ENCODE data around the gene GUCD1.
A peak's percentile ranks its signal among the peaks of the same experiment; 100 is the strongest.

GUCD1 gene

DNA sequence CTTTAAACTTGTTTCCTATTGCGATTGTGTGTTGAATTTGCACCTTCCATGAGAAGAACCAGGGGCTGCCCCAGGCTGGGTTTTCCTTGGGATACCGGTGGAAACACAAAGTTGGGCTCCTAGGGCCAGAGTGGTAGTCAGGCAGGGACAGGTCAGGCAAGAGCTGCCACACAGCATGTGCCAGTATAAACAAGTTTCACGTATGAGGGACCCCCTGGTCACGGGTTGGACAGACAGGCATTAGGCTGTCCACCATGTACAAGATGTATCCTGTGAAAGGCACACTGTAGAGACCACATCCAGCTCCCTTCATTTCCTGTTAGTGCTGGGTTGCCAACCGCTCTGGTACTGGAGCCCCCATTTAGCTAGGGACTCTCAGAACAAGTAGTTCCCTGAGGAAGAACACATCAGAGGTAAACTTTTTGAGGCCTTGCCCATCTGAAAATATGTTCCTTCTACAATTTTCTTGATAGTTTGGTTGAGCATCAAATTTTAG lies 51.0 kb downstream of the GUCD1 start:
- DNase-seq (ENCODE audit: low read depth, low spot score) = no peak

DNA sequence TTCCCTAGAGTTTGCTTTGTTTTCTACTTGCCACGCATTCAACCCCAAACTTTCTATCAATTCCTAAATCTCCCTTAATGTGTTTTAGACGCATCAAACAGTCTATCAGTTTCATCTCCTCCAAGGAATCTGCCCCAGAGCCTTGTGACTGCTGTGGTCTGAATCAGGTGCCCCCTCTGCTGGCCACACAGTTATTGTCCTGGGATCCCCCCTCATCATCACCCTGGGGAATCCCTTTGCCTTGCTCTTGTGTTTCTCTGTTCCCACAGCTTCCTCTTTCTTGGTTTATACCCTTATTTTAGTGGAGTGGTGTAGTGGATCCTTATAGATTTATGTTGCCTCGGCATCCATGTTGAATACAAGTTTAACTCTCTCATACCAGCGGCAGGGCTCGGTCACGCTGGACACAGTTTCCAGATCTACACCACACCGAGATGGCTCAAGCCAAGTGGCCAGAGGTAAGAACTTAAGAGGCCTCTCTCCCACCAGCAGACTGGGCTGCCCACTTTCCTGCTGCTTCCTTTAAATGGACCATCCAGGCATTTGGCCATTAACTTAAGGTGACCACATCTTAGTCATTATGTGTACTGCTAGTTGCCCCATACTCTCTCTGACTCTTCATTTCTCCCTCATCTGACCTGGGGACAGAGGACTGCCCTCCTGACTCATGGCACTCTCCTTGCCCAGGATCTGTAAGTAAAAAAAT lies 51.6 kb downstream of the GUCD1 start:
- DNase-seq (ENCODE audit: low read depth, low spot score) = peak; percentile 29

DNA sequence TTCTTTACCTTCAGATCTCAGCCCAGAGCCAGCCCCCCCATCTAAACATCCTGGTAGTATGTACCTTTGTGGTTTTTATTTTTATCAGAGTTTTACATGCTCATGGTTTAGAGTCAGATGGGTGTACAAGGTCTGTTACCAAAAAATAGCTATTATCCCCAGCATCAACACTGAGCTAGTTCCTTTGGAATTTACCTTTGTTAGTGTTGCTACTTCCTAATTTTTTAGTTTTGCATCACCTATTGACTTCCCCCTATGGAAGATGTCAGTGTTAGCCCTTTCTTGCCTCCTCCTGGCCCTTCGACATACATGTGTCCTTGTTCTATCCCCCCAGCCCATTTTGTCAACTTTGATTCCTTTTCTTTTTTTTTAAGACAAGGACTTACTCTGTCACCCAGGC lies 52.4 kb downstream of the GUCD1 start:
- DNase-seq (ENCODE audit: low read depth, low spot score) = no peak

DNA sequence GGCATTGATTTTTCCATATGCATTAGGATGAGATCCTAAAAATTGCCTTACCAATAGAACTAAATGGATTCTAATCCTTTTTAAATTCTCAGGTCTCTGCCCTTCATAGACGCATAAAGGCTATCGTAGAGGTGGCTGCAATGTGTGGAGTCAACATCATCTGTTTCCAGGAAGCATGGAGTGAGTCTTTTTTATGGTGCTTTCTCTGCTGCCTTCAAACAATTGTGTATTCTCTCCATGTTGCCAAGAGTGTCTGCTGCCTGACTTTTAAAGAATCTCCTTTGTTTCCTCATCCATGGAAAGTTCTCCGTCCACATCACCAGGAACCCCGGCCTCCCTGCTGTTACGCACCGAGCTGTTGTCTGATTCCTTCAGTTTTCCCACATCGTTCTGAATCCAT lies 52.9 kb downstream of the GUCD1 start:
- DNase-seq (ENCODE audit: low read depth, low spot score) = no peak

- DNase-seq (ENCODE audit: low read depth, low spot score) = no peak
Measured at GRCh38 chr22:24501301-24502005, 53.5 kb downstream of the GUCD1 start.

DNA sequence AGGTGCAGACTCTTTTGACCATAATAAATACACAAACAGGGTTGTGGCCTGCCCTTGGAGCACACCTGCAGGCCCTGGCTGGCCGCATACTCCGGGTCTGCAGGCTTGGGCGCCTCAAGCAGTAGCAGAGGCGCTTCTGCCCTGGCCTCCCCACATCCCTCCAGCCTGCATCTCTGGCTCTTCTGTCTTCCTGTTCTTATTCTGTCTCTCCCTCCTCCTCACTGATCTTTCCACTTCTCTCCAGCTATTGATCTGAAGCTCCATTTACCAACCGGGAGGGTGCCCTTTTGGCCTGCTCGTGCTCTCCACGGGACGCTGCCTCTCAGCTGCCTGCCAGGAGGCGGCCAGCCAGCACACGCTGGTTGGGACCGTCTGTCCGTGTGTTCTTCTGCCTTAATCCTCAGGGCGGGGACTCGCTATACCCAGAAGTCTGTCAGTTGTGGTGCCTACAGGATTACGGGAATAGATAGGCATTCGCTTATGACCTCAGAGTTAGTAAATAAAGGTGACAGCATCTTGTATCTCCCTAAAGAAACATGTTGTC lies 54.6 kb downstream of the GUCD1 start:
- no peak for DNase-seq (ENCODE audit: low read depth, low spot score)

- no peak for DNase-seq (ENCODE audit: low read depth, low spot score)
Measured at GRCh38 chr22:24499706-24500276, 55.1 kb downstream of the GUCD1 start.

- no peak for DNase-seq (ENCODE audit: low read depth, low spot score)
Measured at GRCh38 chr22:24498824-24499223, 56.1 kb downstream of the GUCD1 start.

DNA sequence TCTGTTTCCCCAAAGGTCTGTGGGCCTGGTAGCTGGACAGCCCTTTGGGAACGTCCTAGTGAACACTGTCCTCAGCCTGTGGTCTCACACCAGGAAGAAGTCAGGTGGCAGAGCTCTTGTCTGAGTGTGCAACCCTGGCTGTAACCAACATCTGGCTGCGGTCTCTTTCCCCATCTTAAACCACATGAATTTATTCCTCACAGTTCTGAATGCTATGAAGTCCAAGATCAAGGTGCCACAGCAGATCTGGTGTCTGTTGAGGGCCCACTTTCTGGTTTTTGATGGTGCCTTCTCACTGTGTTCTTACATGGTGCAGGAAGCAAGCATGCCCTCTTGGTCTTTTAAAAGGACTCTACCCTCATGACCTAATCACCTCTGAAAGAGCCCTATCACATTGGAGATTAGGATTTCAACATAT lies 57.1 kb downstream of the GUCD1 start:
- no peak for DNase-seq (ENCODE audit: low read depth, low spot score)

- no peak for DNase-seq (ENCODE audit: low read depth, low spot score)
Measured at GRCh38 chr22:24496661-24497060, 58.3 kb downstream of the GUCD1 start.

- no peak for DNase-seq (ENCODE audit: low read depth, low spot score)
Measured at GRCh38 chr22:24496234-24496633, 58.7 kb downstream of the GUCD1 start.

DNA sequence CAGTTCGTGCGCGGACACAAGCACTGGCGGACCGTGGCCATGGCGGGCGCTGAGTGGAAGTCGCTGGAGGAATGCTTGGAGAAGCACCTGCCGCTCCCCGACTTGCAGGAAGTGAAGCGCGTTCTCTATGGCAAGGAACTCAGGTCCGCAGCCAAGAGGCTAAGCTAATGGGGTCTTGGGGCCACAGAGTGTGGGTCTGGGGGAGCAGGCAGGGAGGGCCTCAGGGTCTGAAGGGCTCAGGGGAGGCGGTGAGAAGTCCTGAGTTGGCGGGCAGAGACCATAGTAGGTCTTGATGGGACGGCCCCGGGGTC lies 59.6 kb downstream of the GUCD1 start:
- DNase-seq (ENCODE audit: low read depth, low spot score) = no peak

DNA sequence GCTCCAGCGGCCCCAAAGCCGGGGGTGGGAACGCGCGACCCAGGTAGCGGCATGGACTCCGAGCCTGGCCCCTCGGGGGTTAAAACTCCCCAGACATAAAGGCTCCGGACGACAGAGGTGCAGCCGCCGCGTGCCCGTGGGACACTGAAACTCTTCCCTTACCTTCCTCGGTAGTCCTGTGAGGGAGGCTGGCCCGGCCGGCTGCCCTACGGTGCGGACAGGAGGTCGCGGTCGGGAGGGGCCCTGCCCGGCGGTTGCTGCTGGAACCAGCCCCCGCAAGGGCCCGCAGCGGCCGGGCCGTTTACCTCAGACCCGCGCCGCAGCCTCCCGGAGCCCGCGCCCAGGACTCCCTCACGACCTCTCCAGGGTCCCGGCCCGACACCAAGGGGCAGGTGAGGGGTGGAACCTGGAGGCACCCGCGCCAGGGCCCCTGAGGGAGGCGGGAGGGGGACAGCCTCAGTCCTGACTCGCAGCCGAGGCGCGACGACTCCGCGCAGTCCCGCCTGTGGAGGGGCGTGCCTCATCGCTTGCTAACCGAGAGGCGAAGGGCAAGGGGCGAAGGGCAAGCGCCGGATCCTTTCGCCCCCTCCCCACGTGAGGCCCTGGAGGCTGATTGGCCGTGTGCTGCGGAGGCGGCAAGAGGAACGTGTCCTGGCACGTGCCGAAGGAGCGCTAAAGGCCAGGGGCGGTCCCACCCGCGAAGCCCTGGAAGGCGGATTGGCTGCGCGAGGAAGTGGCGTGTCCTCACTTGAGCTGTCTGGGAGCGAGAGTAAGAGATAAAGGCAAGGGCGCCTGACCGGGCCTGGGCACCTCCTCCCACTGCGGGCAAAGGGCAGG lies 60.2 kb downstream of the GUCD1 start, which contains the start of gene UPB1:
UPB1 (plus strand) TSS at position 805 of the 837 bp plus-strand sequence. CDS start 72 bp downstream, outside the sequence.
- no peak for DNase-seq (ENCODE audit: low read depth, low spot score)

DNA sequence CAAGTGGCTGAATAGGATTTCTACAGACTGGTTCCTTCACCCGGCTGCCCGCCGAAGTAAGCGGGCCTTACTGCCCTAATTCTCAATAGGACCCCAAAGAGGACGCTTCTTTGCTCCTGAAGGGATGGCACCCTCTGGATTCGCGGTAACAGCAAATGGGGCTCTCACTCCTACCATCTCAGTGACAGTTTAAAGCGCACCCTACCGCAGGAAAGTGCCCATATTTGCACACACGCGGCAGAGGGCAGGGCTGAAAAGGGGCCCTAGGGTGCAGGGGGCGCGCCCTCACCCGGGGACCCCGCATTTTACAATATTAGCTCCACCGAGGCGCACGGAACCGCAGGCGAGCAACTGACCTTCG lies 60.8 kb downstream of the GUCD1 start:
- no peak for DNase-seq (ENCODE audit: low read depth, low spot score)

DNA sequence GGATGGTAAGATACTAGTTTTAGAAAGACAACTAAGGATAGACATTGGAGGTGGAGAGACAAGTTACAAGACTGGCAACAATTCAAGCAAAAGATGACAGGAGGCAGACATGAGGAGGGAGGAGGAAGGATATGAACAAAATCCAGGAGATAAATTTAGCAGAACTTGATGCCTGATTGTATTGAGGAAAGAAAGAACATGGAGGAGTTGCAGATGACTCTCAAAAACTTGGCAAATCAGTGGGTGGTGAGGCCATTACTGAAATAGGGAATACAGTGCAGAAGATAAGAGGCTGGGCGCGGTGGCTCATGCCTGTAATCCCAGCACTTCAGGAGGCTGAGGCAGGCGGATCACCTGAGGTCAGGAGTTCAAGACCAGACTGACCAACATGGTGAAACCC lies 62.5 kb downstream of the GUCD1 start:
- DNase-seq (ENCODE audit: low read depth, low spot score) = no peak
